CD4-positive, alpha-beta T cell treated with Interleukin-6 at 100 ng/mL for 8 hours (primary cell): ENCODE data around the gene CASP2.

Source experiments
- DNase-seq: peaks from one replicate; pipeline ENCODE4 v3.0.0-alpha.2; 2020; ENCODE audit warnings: mixed read lengths, low spot score

CASP2 gene

GRCh38 chr7:143334244-143334643 lies 46.1 kb downstream of the CASP2 start:
- DNase-seq: no peak

- no peak for DNase-seq
Observed at GRCh38 chr7:143337216-143337615, 49.1 kb downstream of the CASP2 start.

- no peak for DNase-seq
Observed at GRCh38 chr7:143341842-143342241, 53.7 kb downstream of the CASP2 start.

- no peak for DNase-seq
Observed at GRCh38 chr7:143343596-143343995, 55.4 kb downstream of the CASP2 start.

- peak; percentile 65 for DNase-seq
Observed at GRCh38 chr7:143345428-143345900, 57.3 kb downstream of the CASP2 start.

GRCh38 chr7:143346018-143346417 lies 57.9 kb downstream of the CASP2 start:
- DNase-seq: no peak

- no peak for DNase-seq
Observed at GRCh38 chr7:143347950-143348349, 59.8 kb downstream of the CASP2 start.

- no peak for DNase-seq
Observed at GRCh38 chr7:143351060-143351459, 62.9 kb downstream of the CASP2 start.

GRCh38 chr7:143351574-143351973 lies 63.4 kb downstream of the CASP2 start:
- DNase-seq: no peak

GRCh38 chr7:143352531-143353002 lies 64.4 kb downstream of the CASP2 start:
- DNase-seq: no peak

- no peak for DNase-seq
Observed at GRCh38 chr7:143354376-143354775, 66.2 kb downstream of the CASP2 start.

GRCh38 chr7:143354965-143355364 lies 66.8 kb downstream of the CASP2 start:
- no peak for DNase-seq

GRCh38 chr7:143355450-143356385 lies 67.6 kb downstream of the CASP2 start:
- no peak for DNase-seq

GRCh38 chr7:143356414-143357050 lies 68.4 kb downstream of the CASP2 start:
- no peak for DNase-seq
